K562 (cell line): ENCODE data around the gene HOXB3. TPM values are rescaled to one million over a fixed set of nuclear protein-coding genes. Genes with fewer than 3 reads are reported as not detected.
A peak's percentile ranks its signal among the peaks of the same experiment; 100 is the strongest.

Experiments
- ATAC-seq: fragments of 200-7000 bp; cut with Tn5 transposase; 3 replicates; pipeline ENCODE4 v1.9.1; 2020; ENCODE audit warnings: moderate library complexity
- BruUV-seq: library from RNA; stranded (reverse); fragments of 400-500 nt; replicated peaks from 2 replicates; lab custom pipeline; 2021; lab: Mats Ljungman, UMichigan
- CTCF ChIA-PET: fragments of 300-600 bp; formaldehyde crosslinking; extraction: SDS; loops from one replicate; lab custom pipeline; 2021; ENCODE audit warnings: low intra/inter-chr PET ratio; lab: Yijun Ruan, JAX
- POLR2A ChIA-PET: fragments of 300-600, 350-650 bp; sonication (Branson Sonifier 250); formaldehyde crosslinking; extraction: SDS; loops from one replicate; lab custom pipeline; 2021; ENCODE audit warnings: antibody characterized with exemption, inconsistent platforms; lab: Yijun Ruan, JAX
- DNase-seq, 4 experiments: peaks; one replicate each; pipeline versions ENCODE4 v3.0.0 to v3.0.0-alpha.2; 2011 to 2018; ENCODE audit warnings: low spot score in 3 of 4, mixed read lengths in 3 of 4; ENCODE audit errors: extremely low read depth in 1 of 4
- FAIRE-seq: peaks from 2 replicates; lab custom pipeline; 2011; peaks lifted over from hg19 to GRCh38; lab: Jason Lieb, UNC
- H2AFZ ChIP-seq: 2 replicates; pipeline ENCODE4 v1.6.0; 2011; ENCODE audit warnings: low read depth, low read length, control low read depth, inconsistent platforms
- H3K27ac ChIP-seq: fragments of 200-600 bp; 3 replicates; pipeline ENCODE4 v1.8.0; 2011; ENCODE audit warnings: low read depth, mild to moderate bottlenecking, control low read depth, inconsistent platforms, low read length, moderate library complexity, mixed read lengths; ENCODE audit errors: extremely low read depth
- H3K27me3 ChIP-seq, 2 experiments: fragments of 300-600 bp in 1 of 2; 2 replicates in 1 of 2; 3 replicates in 1 of 2; pipeline versions ENCODE4 v1.6.0 to v1.8.0; 2011; ENCODE audit warnings: inconsistent platforms in 2 of 2, low read length in 2 of 2, mild to moderate bottlenecking in 1 of 2, mixed read lengths in 1 of 2, moderate library complexity in 1 of 2; ENCODE audit not compliant: control insufficient read depth in 2 of 2, insufficient read depth in 2 of 2
- H3K36me3 ChIP-seq: fragments of 300-600 bp; 3 replicates; pipeline ENCODE4 v1.8.0; 2011; ENCODE audit warnings: mild to moderate bottlenecking, low read length, inconsistent platforms; ENCODE audit not compliant: control insufficient read depth, insufficient read depth
- H3K4me1 ChIP-seq, 2 experiments: fragments of 200-600 bp in 1 of 2; replicated peaks in 1 of 2; 2 replicates in 1 of 2; 3 replicates in 1 of 2; pipeline versions ENCODE4 v1.5.1 to v1.8.0; 2011; ENCODE audit warnings: inconsistent platforms in 2 of 2, low read length in 2 of 2, mild to moderate bottlenecking in 1 of 2, mixed read lengths in 1 of 2, moderate library complexity in 1 of 2; ENCODE audit not compliant: control insufficient read depth in 2 of 2, insufficient read depth in 2 of 2
- H3K4me2 ChIP-seq: 2 replicates; pipeline ENCODE4 v1.6.1; 2011; ENCODE audit warnings: low read length, control low read depth, inconsistent platforms, mixed read lengths; ENCODE audit not compliant: insufficient read depth
- H3K4me3 ChIP-seq: fragments of 200-600 bp; sonication (generic), shearing (Covaris generic); 2 replicates; pipeline ENCODE4 v1.5.1; 2016; ENCODE audit warnings: control low read depth, inconsistent platforms
- H3K79me2 ChIP-seq: fragments of 200-600 bp; 3 replicates; pipeline ENCODE4 v1.8.0; 2011; ENCODE audit warnings: low read length, inconsistent platforms; ENCODE audit not compliant: control insufficient read depth, insufficient read depth
- H3K9ac ChIP-seq, 2 experiments: 2 replicates each; pipeline versions ENCODE4 v1.6.0 to v1.6.1; 2011; ENCODE audit warnings: low read depth in 2 of 2, low read length in 2 of 2, control low read depth in 1 of 2, inconsistent platforms in 1 of 2, mild to moderate bottlenecking in 1 of 2, mixed read lengths in 1 of 2; ENCODE audit not compliant: insufficient read depth in 1 of 2
- H3K9me1 ChIP-seq: one replicate; pipeline ENCODE4 v1.6.0; 2011; ENCODE audit warnings: inconsistent platforms, mild to moderate bottlenecking, low read length, moderate library complexity; ENCODE audit not compliant: control insufficient read depth, insufficient read depth
- H3K9me3 ChIP-seq: replicated peaks from 2 replicates; pipeline ENCODE4 v1.5.1; 2011; ENCODE audit warnings: low read depth, low read length, inconsistent platforms; ENCODE audit not compliant: control insufficient read depth, insufficient read depth
- H4K20me1 ChIP-seq: replicated peaks from 2 replicates; pipeline ENCODE4 v1.6.1; 2011; ENCODE audit warnings: low read length, inconsistent platforms, mixed read lengths; ENCODE audit not compliant: control insufficient read depth, insufficient read depth
- CTBP1 ChIP-seq: fragments of 450-650 bp; IDR thresholded peaks from 2 replicates; pipeline ENCODE4 v1.6.1; 2016; ENCODE audit warnings: borderline replicate concordance
- DMBX1 ChIP-seq: fragments of 250-450 bp; sonication (Bioruptor Pico); IDR thresholded peaks from 2 replicates; pipeline ENCODE4 v1.8.0; 2022; ENCODE audit warnings: inconsistent platforms, mild to moderate bottlenecking, moderate library complexity, borderline replicate concordance
- E2F6 ChIP-seq, 2 experiments: IDR thresholded peaks; 2 replicates each; pipeline ENCODE4 v1.6.1; 2011; ENCODE audit warnings: borderline replicate concordance in 1 of 2, control low read depth in 1 of 2, low read depth in 1 of 2, low read length in 1 of 2, mild to moderate bottlenecking in 1 of 2, mixed read lengths in 1 of 2, moderate library complexity in 1 of 2; ENCODE audit not compliant: insufficient read depth in 1 of 2, insufficient read length in 1 of 2, poor library complexity in 1 of 2, severe bottlenecking in 1 of 2; ENCODE audit errors: extremely low read depth in 1 of 2
- ELF2 ChIP-seq: fragments of 250-450 bp; sonication (Bioruptor Pico); IDR thresholded peaks from 2 replicates; pipeline ENCODE4 v1.5.0; 2021; ENCODE audit warnings: mild to moderate bottlenecking
- RAD51 ChIP-seq: fragments of 450-650 bp; IDR thresholded peaks from 2 replicates; pipeline ENCODE4 v1.7.1; 2016; ENCODE audit warnings: low read depth, mild to moderate bottlenecking, borderline replicate concordance
- RFX7 ChIP-seq: fragments of 250-450 bp; sonication (Bioruptor Pico); IDR thresholded peaks from 2 replicates; pipeline ENCODE4 v1.5.1; 2021; ENCODE audit warnings: mild to moderate bottlenecking
- THAP7 ChIP-seq: fragments of 250-450 bp; sonication (Bioruptor Pico); IDR thresholded peaks from 2 replicates; pipeline ENCODE4 v1.5.0; 2021
- ZNF318 ChIP-seq, 2 experiments: fragments of 450-650 bp; IDR thresholded peaks; 2 replicates each; pipeline ENCODE4 v1.6.1; 2016; ENCODE audit warnings: mild to moderate bottlenecking in 2 of 2, borderline replicate concordance in 1 of 2, low read depth in 1 of 2, moderate library complexity in 1 of 2
- WGBS: fragments of 100-300 bp; shearing (Covaris generic); methylation state at CpG from one replicate; pipeline ENCODE4 v1.1.6; 2016; ENCODE audit warnings: low coverage, mixed read lengths; ENCODE audit not compliant: insufficient coverage; ENCODE audit errors: missing lambda C conversion rate; 5-methylcytosine and 5-hydroxymethylcytosine counted together
- in situ Hi-C: fragments of 300-500 bp; cut with MboI; formaldehyde crosslinking; loops from 4 replicates; pipeline ENCODE4 v1.15.0; 2018; ENCODE audit warnings: inconsistent platforms, mixed read lengths
- intact Hi-C: fragments of 100-400 bp; cut with micrococcal nuclease; formaldehyde crosslinking; loops from 2 replicates; pipeline ENCODE4 v1.14.2; 2022
- polyA plus RNA-seq, 8 experiments: library from polyadenylated mRNA; depleted of rRNA in 4 of 8; stranded (reverse) in 5 of 8; unstranded in 3 of 8; fragments of >200 nt; fragmentation: Nextera tagmentation in 2 of 8; fragmentation: Illumina TruSeq in 1 of 8; extraction: Ambion mirVana in 2 of 8; extraction: Trizol in 1 of 8; gene quantifications; 2 replicates each; pipeline versions ENCODE4 v1.2.1 to v1.2.3, GENCODE V29; 2011 to 2014; ENCODE audit warnings: inconsistent platforms in 1 of 8, missing spikeins in 1 of 8
- total RNA-seq, 7 experiments: library from RNA; depleted of rRNA in 6 of 7; stranded (reverse); fragments of >200 nt in 6 of 7; fragmentation: Illumina TruSeq in 2 of 7; extraction: Trizol in 2 of 7; gene quantifications; 2 replicates each; pipeline versions ENCODE4 v1.2.1 to v1.2.3, GENCODE V29; 2011 to 2021; ENCODE audit warnings: low replicate concordance in 1 of 7
- TF ChIP-seq, protein P1 (sequence below): fragments of 250-450 bp; sonication (Bioruptor Pico); IDR thresholded peaks from 2 replicates; pipeline ENCODE4 v1.8.0; 2021; ENCODE audit warnings: borderline replicate concordance, mild to moderate bottlenecking, moderate library complexity; ENCODE audit not compliant: poor library complexity, severe bottlenecking

HOXB3 gene
- total and polyA plus RNA-seq, 9 of the 15 experiments (the other 6 are each of a cell fraction or from before 2014, with no cell fraction given) = 2.4 to 41.3 (median 20.2) TPM

GRCh38 chr17:48567646-48568354 lies 22.2 kb downstream of the HOXB3 start:
- in situ Hi-C loops (no loop called here), intact Hi-C loops (no loop called here)
- ChIA-PET POLR2A (interaction anchor here (0.5 to 3.9 kb wide), 5 partner anchors 11 to 1221 kb away, joined by 3 to 21 read pairs (median 4); no protein-coding TSS in a partner anchor), CTCF (no interaction called here)
- Histone ChIP-seq H3K4me3 (no peak overlapping the region), H3K79me2 (peaks cover 68% of the 10 kb centered on the region), H3K9me1 (peaks cover 3% of the 10 kb centered on the region), H3K9me3 (no peaks in the 10 kb centered on the region), H3K9ac (peak overlapping the region in 1 of 2 experiments; percentile 5; a peak in 1 of 4 replicates), H2AFZ (no peak overlapping the region), H3K4me1 (peaks cover 36% of the 10 kb centered on the region in 2 experiments), H4K20me1 (no peaks in the 10 kb centered on the region; the same call in 1 of the 2 replicates), H3K27ac (no peak overlapping the region), H3K4me2 (no peak overlapping the region), H3K36me3 (peaks cover 95% of the 10 kb centered on the region; the same call in 2 of the 3 replicates), H3K27me3 (no peaks in the 10 kb centered on the region)
- FAIRE-seq (no peak), DNase-seq (no peak), ATAC-seq (no peak)
- BruUV-seq = no TSS peak
- 87% methylated on average over 1 of the region's 2 CpGs for WGBS
- TF ChIP-seq RFX7 (CRISPR knock-in tag) (no peak), E2F6 (IDR thresholded peaks at IDR 0.05; ENCODE audit: borderline replicate concordance in 1 of 2, extremely low read depth in 1 of 2, insufficient read depth in 1 of 2, insufficient read length in 1 of 2, low read depth in 1 of 2, low read length in 1 of 2, poor library complexity in 1 of 2, severe bottlenecking in 1 of 2) (no peak), CTBP1 (no peak), DMBX1 (CRISPR knock-in tag) (no peak), ELF2 (CRISPR knock-in tag) (no peak), ZNF318 (IDR thresholded peaks at IDR 0.05; ENCODE audit: borderline replicate concordance in 1 of 2, low read depth in 1 of 2) (no peak), THAP7 (CRISPR knock-in tag) (no peak), RAD51 (no peak)
- TF ChIP-seq, protein P1, sequence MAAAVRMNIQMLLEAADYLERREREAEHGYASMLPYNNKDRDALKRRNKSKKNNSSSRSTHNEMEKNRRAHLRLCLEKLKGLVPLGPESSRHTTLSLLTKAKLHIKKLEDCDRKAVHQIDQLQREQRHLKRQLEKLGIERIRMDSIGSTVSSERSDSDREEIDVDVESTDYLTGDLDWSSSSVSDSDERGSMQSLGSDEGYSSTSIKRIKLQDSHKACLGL (CRISPR knock-in tag) = no peak
